Coronary artery (tissue), 2 donors: Measurements from ENCODE around the gene TMEM14B.
"Not testable (repeated sequence)": the region's sequence is repeated elsewhere in the genome, so short reads cannot be mapped to it uniquely, and the experiment has no call there.

Experiments used
- DNase-seq: peaks from one replicate; pipeline ENCODE4 v3.0.0-alpha.2; 2017; ENCODE audit warnings: low spot score
- H3K27ac ChIP-seq, 2 donors: fragments of 200-600 bp; sonication (generic); one replicate each; pipeline ENCODE4 v1.5.1; 2016 to 2019
- H3K4me3 ChIP-seq: fragments of 200-600 bp; sonication (generic); 2 replicates; pipeline ENCODE4 v1.5.1; 2016; ENCODE audit warnings: mild to moderate bottlenecking, moderate library complexity
- CTCF ChIP-seq: fragments of 200-600 bp; sonication (generic); IDR thresholded peaks from one replicate; pipeline ENCODE4 v1.5.1; 2019; ENCODE audit warnings: antibody characterized with exemption

The TMEM14B gene

GRCh38 chr6:10747251-10747972 lies at the start of gene TMEM14B:
TSS of gene TMEM14B (plus strand) at chr6:10747805. CDS start at chr6:10749246, 1,441 bp downstream.
- TF ChIP-seq CTCF, result no peak
- H3K4me3 ChIP-seq, result peak within 1 kb of the TSS; percentile 86
- peak; percentile 99 for DNase-seq
- peak within 1 kb of the TSS; percentile 47 to 79 for H3K27ac ChIP-seq

- no peak for DNase-seq
- no peak overlapping the region for H3K4me3 ChIP-seq
- no peak overlapping the region for H3K27ac ChIP-seq
- TF ChIP-seq CTCF, result no peak
Observed at GRCh38 chr6:10713962-10714361, 33.6 kb upstream of the TMEM14B start.

- H3K27ac ChIP-seq, result peak overlapping the region; percentile 72 to 85
- no peak for TF ChIP-seq CTCF
- no peak for DNase-seq
- H3K4me3 ChIP-seq, result peak overlapping the region; percentile 71
Observed at GRCh38 chr6:10719296-10719963, 28.2 kb upstream of the TMEM14B start.

GRCh38 chr6:10719964-10720264 lies 27.7 kb upstream of the TMEM14B start:
- no peak for TF ChIP-seq CTCF
- peak overlapping the region; percentile 71 for H3K4me3 ChIP-seq
- no peak for DNase-seq
- peak overlapping the region; percentile 72 to 85 for H3K27ac ChIP-seq

- Histone ChIP-seq H3K4me3 (peak overlapping the region; percentile 71), H3K27ac (peak overlapping the region; percentile 72 to 85)
- no peak for TF ChIP-seq CTCF
- peak; percentile 74 for DNase-seq
Observed at GRCh38 chr6:10720265-10720959, 27.2 kb upstream of the TMEM14B start.

- Histone ChIP-seq H3K4me3 (peak overlapping the region; percentile 71), H3K27ac (peak overlapping the region; percentile 72 to 85)
- DNase-seq, result not testable (repeated sequence)
Observed at GRCh38 chr6:10720960-10721849, 26.4 kb upstream of the TMEM14B start.
